ENCODE data around the gene NETO2. TPM values are rescaled to one million over a fixed set of nuclear protein-coding genes. Genes with fewer than 3 reads are reported as not detected.
A peak's percentile ranks its signal among the peaks of the same experiment; 100 is the strongest.
"Not testable (repeated sequence)": the region's sequence is repeated elsewhere in the genome, so short reads cannot be mapped to it uniquely, and the experiment has no call there.

Gene NETO2
- polyA plus RNA-seq (2011; rRNA removed) = 36.5 and 42.2 TPM in 2 replicates
- 19.9 and 22.9 TPM in 2 replicates for polyA minus RNA-seq (2011; rRNA and poly(A)+ RNA removed)

- H3K4me3 ChIP-seq (ENCODE audit: low read depth, low read length) = peak within 1 kb of the TSS; percentile 68
- CTCF ChIA-PET = interaction anchor here (0.5 to 6.5 kb wide), 27 partner anchors 9 to 1450 kb away, joined by 3 to 99 read pairs (median 3); partner anchors contain the start of genes ABCC12, ITFG1 and PHKB
- POLR2A ChIA-PET = interaction anchor here (0.7 to 1.3 kb wide), 3 partner anchors 106 to 979 kb away, joined by 3 read pairs; partner anchors contain the start of genes ITFG1 and PHKB
- H3K27ac ChIP-seq (ENCODE audit: low read depth, low read length) = peak within 1 kb of the TSS; percentile 25
- no peaks in the 10 kb centered on the region for H3K9me3 ChIP-seq (ENCODE audit: control insufficient read depth, insufficient read depth, low read length)
- peak; percentile 67 for TF ChIP-seq CTCF (IDR thresholded peaks at IDR 0.05; ENCODE audit: low read depth, low read length)
- no peak for DNase-seq (ENCODE audit: low read depth, low spot score)
- no peaks in the 10 kb centered on the region for H3K27me3 ChIP-seq (ENCODE audit: control insufficient read depth, insufficient read depth, low read length)
Measured at GRCh38 chr16:47143677-47144558, at the start of gene NETO2. TSS of gene NETO2 (minus strand) at chr16:47143945. CDS start at chr16:47143612, 333 bp downstream.

- Histone ChIP-seq H3K27me3 (ENCODE audit: control insufficient read depth, insufficient read depth, low read length) (no peaks in the 10 kb centered on the region), H3K27ac (ENCODE audit: low read depth, low read length) (no peak overlapping the region), H3K9me3 (ENCODE audit: control insufficient read depth, insufficient read depth, low read length) (peaks cover 3% of the 10 kb centered on the region; the same call in 1 of the 2 replicates), H3K4me3 (ENCODE audit: low read depth, low read length) (no peak overlapping the region)
- POLR2A ChIA-PET = interaction anchor here (0.7 kb wide), 1 partner anchor 140 kb away, joined by 5 read pairs; no protein-coding TSS in a partner anchor
- no peak for TF ChIP-seq CTCF (IDR thresholded peaks at IDR 0.05; ENCODE audit: low read depth, low read length)
- DNase-seq (ENCODE audit: low read depth, low spot score) = no peak
- CTCF ChIA-PET = no interaction called here
Measured at GRCh38 chr16:47182318-47182717, 38.6 kb upstream of the NETO2 start.

- H3K27me3 ChIP-seq (ENCODE audit: control insufficient read depth, insufficient read depth, low read length); H3K4me3 ChIP-seq (ENCODE audit: low read depth, low read length); H3K27ac ChIP-seq (ENCODE audit: low read depth, low read length); CTCF ChIA-PET; DNase-seq (ENCODE audit: low read depth, low spot score); H3K9me3 ChIP-seq (ENCODE audit: control insufficient read depth, insufficient read depth, low read length); POLR2A ChIA-PET: not testable (repeated sequence)
Measured at GRCh38 chr16:47181066-47181465, 37.3 kb upstream of the NETO2 start.

GRCh38 chr16:47180073-47180472, 36.3 kb upstream of the NETO2 start:
- ChIA-PET POLR2A (no interaction called here), CTCF (interaction anchor here (0.6 kb wide), 1 partner anchor 1032 kb away, joined by 3 read pairs; no protein-coding TSS in a partner anchor)
- no peak for DNase-seq (ENCODE audit: low read depth, low spot score)
- Histone ChIP-seq H3K27me3 (ENCODE audit: control insufficient read depth, insufficient read depth, low read length) (no peaks in the 10 kb centered on the region), H3K27ac (ENCODE audit: low read depth, low read length) (no peak overlapping the region), H3K9me3 (ENCODE audit: control insufficient read depth, insufficient read depth, low read length) (peaks cover 3% of the 10 kb centered on the region; the same call in 1 of the 2 replicates), H3K4me3 (ENCODE audit: low read depth, low read length) (no peak overlapping the region)
- no peak for TF ChIP-seq CTCF (IDR thresholded peaks at IDR 0.05; ENCODE audit: low read depth, low read length)

GRCh38 chr16:47175152-47175551, 31.4 kb upstream of the NETO2 start:
- no peaks in the 10 kb centered on the region for H3K27me3 ChIP-seq (ENCODE audit: control insufficient read depth, insufficient read depth, low read length)
- ChIA-PET CTCF (interaction anchor here (0.6 kb wide), 1 partner anchor 15 kb away, joined by 3 read pairs; no protein-coding TSS in a partner anchor), POLR2A (no interaction called here)
- H3K4me3 ChIP-seq (ENCODE audit: low read depth, low read length) = no peak overlapping the region
- H3K27ac ChIP-seq (ENCODE audit: low read depth, low read length) = no peak overlapping the region
- no peak for TF ChIP-seq CTCF (IDR thresholded peaks at IDR 0.05; ENCODE audit: low read depth, low read length)
- H3K9me3 ChIP-seq (ENCODE audit: control insufficient read depth, insufficient read depth, low read length) = no peaks in the 10 kb centered on the region
- DNase-seq (ENCODE audit: low read depth, low spot score) = no peak
